NB4 (cell line): ENCODE measurements around the gene RDH16.

Experiments used
- DNase-seq: peaks from one replicate; pipeline ENCODE4 v3.0.0; 2010; ENCODE audit warnings: low read depth
- H3K4me3 ChIP-seq: one replicate; pipeline ENCODE4 v1.5.1; 2011; ENCODE audit warnings: mild to moderate bottlenecking, low read depth, low read length, moderate library complexity
- CTCF ChIP-seq: IDR thresholded peaks from one replicate; pipeline ENCODE4 v1.5.1; 2012; ENCODE audit warnings: low read depth, low read length
- MAX ChIP-seq: IDR thresholded peaks from 2 replicates; pipeline ENCODE4 v1.6.1; 2011; ENCODE audit warnings: low read depth, low read length
- MYC ChIP-seq: IDR thresholded peaks from 2 replicates; pipeline ENCODE4 v1.6.1; 2011; ENCODE audit warnings: low read depth, low read length
- POLR2A ChIP-seq: IDR thresholded peaks from 2 replicates; pipeline ENCODE4 v1.6.1; 2011; ENCODE audit warnings: mild to moderate bottlenecking; ENCODE audit not compliant: insufficient read length; ENCODE audit errors: extremely low read depth

RDH16 gene

GRCh38 chr12:56954958-56955355 lies 2.5 kb downstream of the RDH16 start:
- TF ChIP-seq MYC (no peak), MAX (no peak), POLR2A (no peak), CTCF (no peak)
- no peak for DNase-seq
- no peak overlapping the region for H3K4me3 ChIP-seq

- TF ChIP-seq POLR2A (no peak), MAX (no peak), MYC (no peak), CTCF (no peak)
- no peak for DNase-seq
- no peak overlapping the region for H3K4me3 ChIP-seq
Observed at GRCh38 chr12:56954057-56954957, 3.1 kb downstream of the RDH16 start.

- H3K4me3 ChIP-seq = no peak overlapping the region
- TF ChIP-seq CTCF (no peak), MAX (no peak), MYC (no peak), POLR2A (no peak)
- DNase-seq = no peak
Observed at GRCh38 chr12:56953314-56953713, 4.1 kb downstream of the RDH16 start.

DNA sequence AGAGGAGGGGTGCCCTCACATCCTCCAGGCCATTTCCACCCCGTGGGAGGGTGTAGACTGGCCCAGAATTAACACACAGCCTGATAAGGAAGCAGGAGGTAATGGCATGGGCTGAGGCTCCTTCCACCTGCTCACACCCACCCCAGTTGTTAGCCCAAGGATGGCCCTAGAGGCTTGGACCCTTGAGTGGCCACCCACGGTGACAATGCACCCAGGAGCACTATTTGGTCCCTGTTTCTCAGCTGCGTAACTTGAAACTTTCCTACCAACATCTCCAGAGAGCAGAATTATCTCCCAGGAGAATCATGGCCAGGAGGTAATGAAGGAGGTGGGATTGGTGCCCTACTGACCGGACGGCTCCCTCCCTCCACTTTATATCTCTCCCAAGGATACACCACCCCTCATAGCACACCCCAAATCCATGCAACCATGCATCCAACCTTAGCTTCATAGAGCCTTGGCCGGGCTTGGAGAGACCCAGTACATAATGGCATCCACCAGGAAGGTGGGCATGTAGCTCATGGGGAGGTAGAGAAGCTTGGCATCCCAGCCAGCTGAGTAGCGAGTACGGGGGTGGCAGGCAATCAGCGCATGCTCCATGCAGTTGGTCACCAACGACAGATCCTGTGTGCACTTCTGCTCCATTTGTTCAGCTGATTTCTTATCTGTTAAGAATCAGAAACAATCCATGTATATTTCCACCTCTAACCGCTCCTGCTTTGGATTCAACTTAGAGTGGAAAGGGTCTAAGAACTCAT lies 5.6 kb downstream of the RDH16 start:
- DNase-seq = no peak
- TF ChIP-seq MAX (no peak), CTCF (no peak), POLR2A (no peak), MYC (no peak)
- no peak overlapping the region for H3K4me3 ChIP-seq

GRCh38 chr12:56948881-56949280 lies 8.5 kb downstream of the RDH16 start:
- H3K4me3 ChIP-seq = no peak overlapping the region
- DNase-seq = no peak
- TF ChIP-seq CTCF = no peak
- TF ChIP-seq POLR2A = no peak
- TF ChIP-seq MYC = no peak
- no peak for TF ChIP-seq MAX
